GM13976 (cell line): ENCODE results near the gene CNTNAP5.

Experiments used
- DNase-seq: peaks from one replicate; pipeline ENCODE4 v3.0.0; 2012; ENCODE audit warnings: low spot score
- CTCF ChIP-seq: IDR thresholded peaks from 2 replicates; pipeline ENCODE4 v1.5.1; 2012; ENCODE audit warnings: borderline replicate concordance, mild to moderate bottlenecking; ENCODE audit not compliant: insufficient read depth; ENCODE audit errors: extremely low read depth, missing control alignments, control extremely low read depth
- in situ Hi-C: fragments of 300-500 bp; cut with MboI; formaldehyde crosslinking; loops from one replicate; pipeline ENCODE4 v1.12.0; 2022; ENCODE audit warnings: low sequenced_read_pairs, mixed read lengths, inconsistent platforms; ENCODE audit not compliant: unreplicated experiment

Gene CNTNAP5

GRCh38 chr2:124153713-124154112, 128.6 kb downstream of the CNTNAP5 start:
- in situ Hi-C loops, result no loop called here
- TF ChIP-seq CTCF, result no peak
- no peak for DNase-seq

- DNase-seq, result no peak
- no peak for TF ChIP-seq CTCF
These were observed 134.1 kb downstream of the CNTNAP5 start for GRCh38 chr2:124159166-124159565.

GRCh38 chr2:124161542-124161941, 136.5 kb downstream of the CNTNAP5 start:
- TF ChIP-seq CTCF, result no peak
- in situ Hi-C loops, result no loop called here
- DNase-seq, result no peak

More at GRCh38 chr2:124159166-124159565, 134.1 kb downstream of the CNTNAP5 start:
- in situ Hi-C loops, result no loop called here

GRCh38 chr2:124162256-124162655, 137.2 kb downstream of the CNTNAP5 start:
- DNase-seq, result no peak
- no peak for TF ChIP-seq CTCF
- in situ Hi-C loops, result no loop called here

- in situ Hi-C loops, result no loop called here
- no peak for TF ChIP-seq CTCF
- DNase-seq, result no peak
These were observed 138.8 kb downstream of the CNTNAP5 start for GRCh38 chr2:124163840-124164239.

- in situ Hi-C loops, result no loop called here
- no peak for TF ChIP-seq CTCF
- DNase-seq, result no peak
These were observed 140.6 kb downstream of the CNTNAP5 start for GRCh38 chr2:124165698-124166097.

- in situ Hi-C loops, result no loop called here
- DNase-seq, result no peak
- no peak for TF ChIP-seq CTCF
These were observed 146.5 kb downstream of the CNTNAP5 start for GRCh38 chr2:124171472-124172063.
